NB4 (cell line): ENCODE results near the gene AK9.

Experiments
- CTCF ChIP-seq: IDR thresholded peaks from one replicate; pipeline ENCODE4 v1.5.1; 2012; ENCODE audit warnings: low read depth, low read length
- MAX ChIP-seq: IDR thresholded peaks from 2 replicates; pipeline ENCODE4 v1.6.1; 2011; ENCODE audit warnings: low read depth, low read length
- MYC ChIP-seq: IDR thresholded peaks from 2 replicates; pipeline ENCODE4 v1.6.1; 2011; ENCODE audit warnings: low read depth, low read length
- POLR2A ChIP-seq: IDR thresholded peaks from 2 replicates; pipeline ENCODE4 v1.6.1; 2011; ENCODE audit warnings: mild to moderate bottlenecking; ENCODE audit not compliant: insufficient read length; ENCODE audit errors: extremely low read depth

GRCh38 chr6:109485266-109485935 lies 205.6 kb downstream of the AK9 start:
- no peak for TF ChIP-seq CTCF
- no peak for TF ChIP-seq MAX
- no peak for TF ChIP-seq POLR2A
- TF ChIP-seq MYC: no peak
